Sigmoid colon (tissue), 7 donors: ENCODE measurements around the gene ZFX. TPM values are rescaled to one million over a fixed set of nuclear protein-coding genes. Genes with fewer than 3 reads are reported as not detected.

ENCODE experiments used
- DNase-seq: peaks from one replicate; pipeline ENCODE4 v3.0.0-alpha.2; 2019
- H3K27ac ChIP-seq, 4 donors: fragments of 200-600 bp; sonication (generic); one replicate each; pipeline ENCODE4 v1.5.1; 2016 to 2019; ENCODE audit warnings: mild to moderate bottlenecking in 1 of 4
- H3K27me3 ChIP-seq, 3 donors: fragments of 200-600 bp; sonication (generic); one replicate each; pipeline ENCODE4 v1.5.1; 2019; ENCODE audit warnings: mild to moderate bottlenecking in 1 of 3
- H3K36me3 ChIP-seq, 4 donors: fragments of 200-600 bp; sonication (generic); one replicate each; pipeline ENCODE4 v1.5.1; 2016 to 2019
- H3K4me1 ChIP-seq, 4 donors: fragments of 200-600 bp; sonication (generic); one replicate each; pipeline ENCODE4 v1.5.1; 2017 to 2019
- H3K4me3 ChIP-seq, 4 donors: fragments of 200-600 bp; sonication (generic); one replicate each; pipeline ENCODE4 v1.5.1; 2017 to 2019; ENCODE audit warnings: mild to moderate bottlenecking in 2 of 4, moderate library complexity in 1 of 4
- H3K9me3 ChIP-seq, 4 donors: fragments of 200-600 bp in 3 of 4; sonication (generic) in 3 of 4; one replicate each; pipeline versions ENCODE4 v1.5.1 to v1.6.1; 2013 to 2019
- EP300 ChIP-seq, 4 donors: sonication (generic); formaldehyde crosslinking; IDR thresholded peaks; one replicate each; pipeline ENCODE4 v1.6.1; 2017; ENCODE audit warnings: antibody characterized with exemption in 4 of 4
- POLR2A ChIP-seq, 2 donors: fragments of 450-650 bp; IDR thresholded peaks; one replicate each; pipeline ENCODE4 v1.6.1; 2016; ENCODE audit warnings: antibody characterized with exemption in 2 of 2, mild to moderate bottlenecking in 2 of 2, moderate library complexity in 2 of 2
- POLR2AphosphoS5 ChIP-seq, 4 donors: sonication (generic); formaldehyde crosslinking; IDR thresholded peaks; one replicate each; pipeline ENCODE4 v1.6.1; 2017; ENCODE audit warnings: antibody characterized with exemption in 4 of 4
- WGBS, 2 donors: extraction: QIAGEN DNeasy Blood & Tissue Kit; methylation state at CpG; one replicate each; pipeline ENCODE4 v1.1.7; 2013; 5-methylcytosine and 5-hydroxymethylcytosine counted together
- intact Hi-C: fragments of 100-400 bp; cut with DNase I; formaldehyde crosslinking; loops from one replicate; pipeline ENCODE4 v1.15.1; 2023
- polyA plus RNA-seq, 3 donors: library from polyadenylated mRNA; stranded (reverse); fragments of 200-250 nt; gene quantifications; one replicate each; pipeline ENCODE4 v1.2.3, GENCODE V29; 2013
- small RNA-seq, 3 donors: library from RNA; depleted of rRNA; stranded (forward); fragments of <200 nt; gene quantifications; one replicate each; pipeline ENCODE3, GENCODE V24; 2016
- total RNA-seq, 4 donors: library from RNA; depleted of rRNA; stranded (reverse); fragments of >200 nt; gene quantifications; one replicate each; pipeline ENCODE4 v1.1.0, GENCODE V29; 2016
- TF ChIP-seq, protein P1 (sequence below), 4 experiments: fragments of 450-650 bp in 3 of 4; fragments of 200-600 bp in 1 of 4; IDR thresholded peaks; one replicate each; pipeline ENCODE4 v1.5.1; 2016 to 2019; ENCODE audit warnings: antibody characterized with exemption in 4 of 4, mild to moderate bottlenecking in 3 of 4, moderate library complexity in 2 of 4
- donor health status: healthy with polysubstance abuse.
- donor health status: Bipolar disorder and iron deficiency.
- donor health status: healthy.

ZFX gene
- total and polyA plus RNA-seq, 7 donors = 4.4 to 81.6 (median 56.7) TPM

DNA sequence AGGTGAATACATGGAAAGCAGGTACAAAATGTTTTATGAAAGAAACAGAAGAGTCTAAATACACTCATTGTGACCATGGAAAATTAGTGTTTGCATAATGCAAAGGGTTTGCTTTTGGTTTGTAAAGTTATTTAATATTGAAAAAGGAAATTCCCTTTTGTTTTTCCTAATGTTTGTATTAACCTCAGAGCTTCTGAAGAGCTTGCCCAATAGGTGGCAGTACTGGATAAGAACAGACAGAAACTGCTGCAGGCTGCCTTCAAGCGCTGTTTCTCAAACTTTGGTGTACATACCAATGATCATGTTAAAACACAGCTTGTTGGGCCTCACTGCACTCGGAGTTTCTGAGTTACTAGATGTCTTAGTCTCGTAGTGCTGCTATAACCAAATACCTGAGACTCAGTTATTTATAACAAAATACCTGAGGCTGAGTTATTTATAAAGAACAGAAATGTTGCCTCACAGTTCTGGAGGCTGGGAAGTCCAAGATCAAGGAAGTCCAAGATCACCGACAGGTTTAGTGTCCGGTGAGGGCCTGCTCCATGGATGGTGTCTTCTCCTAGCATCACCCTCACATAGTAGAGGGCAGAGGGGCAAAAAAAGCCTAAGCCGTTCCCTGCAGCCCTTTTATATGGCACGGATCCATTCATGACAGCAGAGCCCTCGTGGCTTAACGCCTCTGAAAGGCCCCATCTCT, 110.2 kb downstream of the ZFX start:
- H3K9me3 ChIP-seq = no peaks in the 10 kb centered on the region
- intact Hi-C loops = loop anchor here (5.0 kb wide), 2 partner anchors 123 to 238 kb away; no protein-coding TSS in a partner anchor
- H3K4me3 ChIP-seq = no peak overlapping the region
- 79 to 85% methylated on average over 9 of the region's 9 CpGs for WGBS, 2 donors
- no peak for TF ChIP-seq EP300 (IDR thresholded peaks at IDR 0.05)
- no peak for TF ChIP-seq POLR2A (IDR thresholded peaks at IDR 0.05)
- TF ChIP-seq, protein P1, sequence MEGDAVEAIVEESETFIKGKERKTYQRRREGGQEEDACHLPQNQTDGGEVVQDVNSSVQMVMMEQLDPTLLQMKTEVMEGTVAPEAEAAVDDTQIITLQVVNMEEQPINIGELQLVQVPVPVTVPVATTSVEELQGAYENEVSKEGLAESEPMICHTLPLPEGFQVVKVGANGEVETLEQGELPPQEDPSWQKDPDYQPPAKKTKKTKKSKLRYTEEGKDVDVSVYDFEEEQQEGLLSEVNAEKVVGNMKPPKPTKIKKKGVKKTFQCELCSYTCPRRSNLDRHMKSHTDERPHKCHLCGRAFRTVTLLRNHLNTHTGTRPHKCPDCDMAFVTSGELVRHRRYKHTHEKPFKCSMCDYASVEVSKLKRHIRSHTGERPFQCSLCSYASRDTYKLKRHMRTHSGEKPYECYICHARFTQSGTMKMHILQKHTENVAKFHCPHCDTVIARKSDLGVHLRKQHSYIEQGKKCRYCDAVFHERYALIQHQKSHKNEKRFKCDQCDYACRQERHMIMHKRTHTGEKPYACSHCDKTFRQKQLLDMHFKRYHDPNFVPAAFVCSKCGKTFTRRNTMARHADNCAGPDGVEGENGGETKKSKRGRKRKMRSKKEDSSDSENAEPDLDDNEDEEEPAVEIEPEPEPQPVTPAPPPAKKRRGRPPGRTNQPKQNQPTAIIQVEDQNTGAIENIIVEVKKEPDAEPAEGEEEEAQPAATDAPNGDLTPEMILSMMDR (IDR thresholded peaks at IDR 0.05) = peak; percentile 26 to 48 (median 32)
- peak overlapping the region in 3 of 4 donors; percentile 3 to 63 (median 60) for H3K27ac ChIP-seq
- no peaks in the 10 kb centered on the region for H3K27me3 ChIP-seq
- H3K36me3 ChIP-seq = no peaks in the 10 kb centered on the region
- DNase-seq = peak; percentile 74
- H3K4me1 ChIP-seq = peaks cover 0 to 12% (median 5%) of the 10 kb centered on the region in 4 donors

DNA sequence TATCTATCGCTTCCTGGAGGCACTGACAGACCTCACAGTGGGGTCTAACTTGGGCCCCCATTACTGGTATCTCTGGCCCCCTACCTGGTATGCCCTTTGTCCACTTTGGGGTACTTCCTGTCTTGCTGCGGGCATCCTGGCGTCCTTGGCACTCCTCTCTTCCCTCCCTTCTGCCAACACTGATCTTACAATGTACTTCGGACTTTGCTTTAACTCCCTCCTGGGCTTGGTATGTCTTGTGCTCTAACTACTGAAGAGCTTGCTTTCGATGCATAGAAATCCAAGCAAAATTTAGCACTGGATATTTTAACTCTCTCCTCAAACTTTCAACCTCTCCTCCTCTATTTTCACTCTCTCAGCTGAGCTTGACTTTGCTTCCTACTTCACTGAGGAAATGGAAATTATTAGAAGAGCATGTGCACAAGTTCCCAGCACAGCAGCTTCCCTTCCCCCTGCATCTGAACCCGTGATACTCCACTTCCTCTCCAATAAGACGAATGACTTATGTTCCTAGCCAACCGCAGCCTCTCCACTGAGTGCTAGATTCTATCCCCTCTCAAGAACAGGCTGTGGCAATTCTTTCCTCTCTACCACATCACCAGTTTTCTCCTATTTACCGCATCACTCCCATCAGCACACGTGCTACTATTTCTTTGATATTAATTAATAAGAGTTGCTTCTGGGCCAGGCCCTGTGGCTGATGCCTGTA, 111.5 kb downstream of the ZFX start:
- Histone ChIP-seq H3K4me3 (no peak overlapping the region), H3K4me1 (peaks cover 0 to 12% (median 5%) of the 10 kb centered on the region in 4 donors), H3K9me3 (no peaks in the 10 kb centered on the region), H3K27me3 (no peaks in the 10 kb centered on the region), H3K36me3 (no peaks in the 10 kb centered on the region), H3K27ac (peak overlapping the region in 3 of 4 donors; percentile 53 to 63 (median 60))
- DNase-seq = peak; percentile 81
- TF ChIP-seq EP300 (IDR thresholded peaks at IDR 0.05) = no peak
- TF ChIP-seq POLR2AphosphoS5 (IDR thresholded peaks at IDR 0.05) = peak in 3 of 4 donors; percentile 19 to 39 (median 38)
- WGBS, 2 donors = 27 to 37% methylated on average over 10 of the region's 10 CpGs
- intact Hi-C loops = no loop called here

DNA sequence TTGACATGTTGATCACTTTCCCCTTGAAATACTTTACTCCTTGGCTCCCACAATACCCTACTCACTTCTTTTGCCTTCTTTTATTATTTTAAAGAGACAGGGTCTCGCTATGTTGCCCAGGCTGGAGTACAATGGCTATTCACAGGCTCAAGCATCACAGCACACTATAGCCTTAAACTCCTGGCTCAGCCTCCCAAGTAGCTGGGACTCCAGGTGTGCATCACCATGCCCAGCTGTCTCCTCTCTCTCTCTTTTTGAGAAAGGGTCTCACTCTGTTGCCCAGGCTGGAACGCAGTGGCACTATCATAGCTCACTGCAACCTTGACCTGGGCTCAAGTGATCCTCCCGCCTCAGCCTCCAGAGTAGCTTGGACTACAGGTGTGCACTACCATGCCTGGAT, 112.8 kb downstream of the ZFX start:
- no peaks in the 10 kb centered on the region for H3K27me3 ChIP-seq
- DNase-seq = no peak
- TF ChIP-seq, protein P1 (IDR thresholded peaks at IDR 0.05) = no peak
- TF ChIP-seq EP300 (IDR thresholded peaks at IDR 0.05) = no peak
- TF ChIP-seq POLR2A (IDR thresholded peaks at IDR 0.05) = no peak
- TF ChIP-seq POLR2AphosphoS5 (IDR thresholded peaks at IDR 0.05) = no peak
- H3K36me3 ChIP-seq = no peaks in the 10 kb centered on the region
- H3K9me3 ChIP-seq = no peaks in the 10 kb centered on the region
- peaks cover 0 to 12% (median 5%) of the 10 kb centered on the region in 4 donors for H3K4me1 ChIP-seq
- no peak overlapping the region for H3K27ac ChIP-seq
- WGBS, 2 donors = 95 to 96% methylated on average over 3 of the region's 3 CpGs
- intact Hi-C loops = no loop called here
- no peak overlapping the region for H3K4me3 ChIP-seq

DNA sequence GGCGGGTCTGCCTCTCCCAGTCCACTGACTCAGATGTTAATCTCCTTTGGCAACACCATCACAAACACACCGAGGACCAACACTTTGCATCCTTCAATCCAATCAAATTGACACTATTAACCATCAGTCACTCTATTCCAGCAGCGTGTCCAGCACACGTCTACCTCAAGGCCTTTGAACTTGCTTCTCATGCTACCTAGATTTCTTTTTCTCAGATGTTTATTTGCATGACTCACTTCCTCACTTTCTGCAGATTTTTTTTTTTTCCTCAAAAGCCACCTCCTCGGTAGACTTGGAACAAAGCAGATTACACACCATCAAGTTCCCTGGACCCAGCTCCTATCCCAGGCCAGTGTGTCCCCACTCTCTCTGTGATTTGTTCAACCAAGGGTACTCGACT, 114.9 kb downstream of the ZFX start:
- WGBS, 2 donors = 70 to 76% methylated on average over 6 of the region's 6 CpGs
- peaks cover 0 to 12% (median 5%) of the 10 kb centered on the region in 4 donors for H3K4me1 ChIP-seq
- no peaks in the 10 kb centered on the region for H3K9me3 ChIP-seq
- TF ChIP-seq EP300 (IDR thresholded peaks at IDR 0.05) (no peak), POLR2A (IDR thresholded peaks at IDR 0.05) (no peak), POLR2AphosphoS5 (IDR thresholded peaks at IDR 0.05) (no peak)
- TF ChIP-seq, protein P1 (IDR thresholded peaks at IDR 0.05) = no peak
- DNase-seq = no peak
- no peaks in the 10 kb centered on the region for H3K36me3 ChIP-seq
- H3K4me3 ChIP-seq = no peak overlapping the region
- H3K27ac ChIP-seq = no peak overlapping the region
- H3K27me3 ChIP-seq = no peaks in the 10 kb centered on the region
- intact Hi-C loops = no loop called here

Small RNA genes within 50 kb of the gene (small RNA-seq; reads per million reads assigned to genes)
- gene RF00263 = 0 reads per million in 3 donors

Other genes starting within 250 kb of the ZFX start
- gene APOO, start 241.8 kb upstream of the ZFX start, total RNA-seq = 10 to 100 TPM in 1 of 4 donors, 1 to 10 TPM in 3; 6.1 to 10.2 (median 8.3) TPM
- 10 to 100 TPM; 17.4 to 27.0 (median 22.3) TPM for gene APOO, start 241.8 kb upstream of the ZFX start, polyA plus RNA-seq
- not detected for gene CXorf58, start 241.7 kb upstream of the ZFX start, total RNA-seq
- gene CXorf58, start 241.7 kb upstream of the ZFX start, polyA plus RNA-seq = under 1 TPM in 1 of 3 donors, not detected in 2; 0.03 TPM
- gene KLHL15, start 122.5 kb upstream of the ZFX start, total RNA-seq = 10 to 100 TPM in 2 of 4 donors, 1 to 10 TPM in 2; 8.0 to 15.1 (median 10.0) TPM
- 1 to 10 TPM in 1 of 3 donors, under 1 TPM in 2; 0.60 to 2.0 (median 0.92) TPM for gene KLHL15, start 122.5 kb upstream of the ZFX start, polyA plus RNA-seq
- gene EIF2S3, start 94.8 kb upstream of the ZFX start, total RNA-seq = 100 to 1,000 TPM; 134 to 222 (median 143) TPM
- 10 to 100 TPM; 73.5 to 100.0 (median 75.7) TPM for gene EIF2S3, start 94.8 kb upstream of the ZFX start, polyA plus RNA-seq
- gene SUPT20HL2, start 164.3 kb downstream of the ZFX start, total RNA-seq = under 1 TPM in 1 of 4 donors, not detected in 3; 0.14 TPM
- gene SUPT20HL2, start 164.3 kb downstream of the ZFX start, polyA plus RNA-seq = not detected
- 1 to 10 TPM in 1 of 4 donors, under 1 TPM in 2, not detected in 1; 0.16 to 1.1 (median 0.36) TPM for gene SUPT20HL1, start 210.9 kb downstream of the ZFX start, total RNA-seq
- not detected for gene SUPT20HL1, start 210.9 kb downstream of the ZFX start, polyA plus RNA-seq